WERI-Rb-1 (cell line): Measurements from ENCODE around the gene TOM1L2.

ENCODE experiments used
- DNase-seq: peaks from one replicate; pipeline ENCODE4 v3.0.0-alpha.2; 2020
- H3K27ac ChIP-seq: fragments of 250-450 bp; sonication (Bioruptor Pico); 2 replicates; pipeline ENCODE4 v1.5.1; 2020; ENCODE audit warnings: mild to moderate bottlenecking, moderate library complexity
- H3K27me3 ChIP-seq: fragments of 250-450 bp; sonication (Bioruptor Pico); 2 replicates; pipeline ENCODE4 v1.5.1; 2021; ENCODE audit warnings: mild to moderate bottlenecking, low read depth, moderate library complexity; ENCODE audit not compliant: insufficient read depth, severe bottlenecking
- H3K36me3 ChIP-seq: fragments of 250-450 bp; sonication (Bioruptor Pico); 2 replicates; pipeline ENCODE4 v1.5.1; 2020; ENCODE audit warnings: mild to moderate bottlenecking, moderate library complexity
- H3K4me3 ChIP-seq: 2 replicates; pipeline ENCODE4 v1.5.1; 2011; ENCODE audit warnings: low read depth, mild to moderate bottlenecking, control low read depth, low read length
- H3K9me3 ChIP-seq: fragments of 250-450 bp; sonication (Bioruptor Pico); 2 replicates; pipeline ENCODE4 v1.5.1; 2021; ENCODE audit warnings: mild to moderate bottlenecking, moderate library complexity; ENCODE audit not compliant: severe bottlenecking
- CTCF ChIP-seq: IDR thresholded peaks from 2 replicates; pipeline ENCODE4 v1.5.1; 2011; ENCODE audit warnings: low read depth, mild to moderate bottlenecking, control low read depth, inconsistent platforms, low read length

The TOM1L2 gene

GRCh38 chr17:17928398-17929287 lies 43.6 kb downstream of the TOM1L2 start:
- Histone ChIP-seq H3K4me3 (no peak overlapping the region), H3K36me3 (no peaks in the 10 kb centered on the region), H3K27me3 (no peaks in the 10 kb centered on the region), H3K9me3 (no peaks in the 10 kb centered on the region), H3K27ac (no peak overlapping the region)
- DNase-seq: no peak
- no peak for TF ChIP-seq CTCF

GRCh38 chr17:17926840-17927449 lies 45.3 kb downstream of the TOM1L2 start:
- Histone ChIP-seq H3K27ac (no peak overlapping the region), H3K27me3 (no peaks in the 10 kb centered on the region), H3K36me3 (no peaks in the 10 kb centered on the region), H3K9me3 (no peaks in the 10 kb centered on the region), H3K4me3 (no peak overlapping the region)
- no peak for DNase-seq
- no peak for TF ChIP-seq CTCF

- Histone ChIP-seq H3K27ac (no peak overlapping the region), H3K27me3 (no peaks in the 10 kb centered on the region), H3K4me3 (no peak overlapping the region), H3K9me3 (no peaks in the 10 kb centered on the region), H3K36me3 (no peaks in the 10 kb centered on the region)
- DNase-seq: no peak
- no peak for TF ChIP-seq CTCF
These were observed 46.2 kb downstream of the TOM1L2 start for GRCh38 chr17:17926036-17926435.

- no peaks in the 10 kb centered on the region for H3K27me3 ChIP-seq
- no peak overlapping the region for H3K4me3 ChIP-seq
- H3K36me3 ChIP-seq: no peaks in the 10 kb centered on the region
- H3K27ac ChIP-seq: no peak overlapping the region
- TF ChIP-seq CTCF: no peak
- no peak for DNase-seq
- no peaks in the 10 kb centered on the region for H3K9me3 ChIP-seq
These were observed 47.3 kb downstream of the TOM1L2 start for GRCh38 chr17:17924857-17925250.

GRCh38 chr17:17924131-17924856 lies 47.9 kb downstream of the TOM1L2 start:
- TF ChIP-seq CTCF: no peak
- Histone ChIP-seq H3K27ac (no peak overlapping the region), H3K4me3 (no peak overlapping the region), H3K27me3 (no peaks in the 10 kb centered on the region), H3K36me3 (no peaks in the 10 kb centered on the region), H3K9me3 (no peaks in the 10 kb centered on the region)
- DNase-seq: no peak
